Stimulated activated CD8-positive, alpha-beta memory T cell treated with anti-CD3 and anti-CD28 coated beads, Interleukin-4, amount 100 ng/mL, for 1 hour (primary cell): ENCODE measurements around the gene AFF2.
"Not testable (repeated sequence)": the region's sequence is repeated elsewhere in the genome, so short reads cannot be mapped to it uniquely, and the experiment has no call there.

Experiments
- DNase-seq, 2 donors: peaks; one replicate each; pipeline ENCODE4 v3.0.0-alpha.2; 2020; ENCODE audit warnings: low read depth in 2 of 2, low spot score in 1 of 2

The AFF2 gene

GRCh38 chrX:148633218-148633908 is 132.9 kb downstream of the AFF2 start:
- no peak for DNase-seq

- DNase-seq: no peak
These were observed 134.2 kb downstream of the AFF2 start for GRCh38 chrX:148634591-148634990.

- no peak for DNase-seq
These were observed 143.0 kb downstream of the AFF2 start for GRCh38 chrX:148643460-148643859.

- DNase-seq: no peak
These were observed 147.2 kb downstream of the AFF2 start for GRCh38 chrX:148647651-148648050.

- no peak for DNase-seq
These were observed 148.9 kb downstream of the AFF2 start for GRCh38 chrX:148649145-148649795.

- DNase-seq: no peak
These were observed 157.8 kb downstream of the AFF2 start for GRCh38 chrX:148658115-148658730.

- no peak for DNase-seq
These were observed 159.1 kb downstream of the AFF2 start for GRCh38 chrX:148659481-148659880.

- no peak for DNase-seq
These were observed 160.6 kb downstream of the AFF2 start for GRCh38 chrX:148661035-148661434.

GRCh38 chrX:148662014-148662413 is 161.6 kb downstream of the AFF2 start:
- DNase-seq: no peak

- DNase-seq: no peak
These were observed 163.8 kb downstream of the AFF2 start for GRCh38 chrX:148664171-148664570.

GRCh38 chrX:148664995-148665394 is 164.6 kb downstream of the AFF2 start:
- DNase-seq: no peak

GRCh38 chrX:148669175-148669574 is 168.8 kb downstream of the AFF2 start:
- DNase-seq: not testable (repeated sequence)

- no peak for DNase-seq
These were observed 169.9 kb downstream of the AFF2 start for GRCh38 chrX:148670277-148670676.

GRCh38 chrX:148672517-148672916 is 172.1 kb downstream of the AFF2 start:
- no peak for DNase-seq

- DNase-seq: no peak
These were observed 181.2 kb downstream of the AFF2 start for GRCh38 chrX:148681605-148682004.

- DNase-seq: no peak
These were observed 181.8 kb downstream of the AFF2 start for GRCh38 chrX:148682206-148682605.

- DNase-seq: no peak
These were observed 191.0 kb downstream of the AFF2 start for GRCh38 chrX:148691456-148691855.

GRCh38 chrX:148695255-148695654 is 194.8 kb downstream of the AFF2 start:
- no peak for DNase-seq

GRCh38 chrX:148698221-148698620 is 197.8 kb downstream of the AFF2 start:
- no peak for DNase-seq

- no peak for DNase-seq
These were observed 199.6 kb downstream of the AFF2 start for GRCh38 chrX:148700021-148700420.

GRCh38 chrX:148713981-148714380 is 213.6 kb downstream of the AFF2 start:
- DNase-seq: no peak

- DNase-seq: no peak
These were observed 214.9 kb downstream of the AFF2 start for GRCh38 chrX:148715361-148715760.
